H9 (cell line): ENCODE data around the gene COMT. TPM values are rescaled to one million over a fixed set of nuclear protein-coding genes. Genes with fewer than 3 reads are reported as not detected.

Experiments used
- DNase-seq: peaks from one replicate; pipeline ENCODE4 v3.0.0-alpha.2; 2017
- H2AFZ ChIP-seq: one replicate; pipeline ENCODE4 v1.6.1; 2013; ENCODE audit warnings: mild to moderate bottlenecking, low read length, control low read depth, moderate library complexity
- H2AK5ac ChIP-seq: 2 replicates; pipeline ENCODE4 v1.6.1; 2013; ENCODE audit warnings: low read length, control low read depth, mixed read lengths; ENCODE audit not compliant: insufficient read length
- H2BK120ac ChIP-seq: one replicate; pipeline ENCODE4 v1.6.1; 2013; ENCODE audit warnings: low read depth, mild to moderate bottlenecking, low read length, control low read depth, inconsistent platforms; ENCODE audit not compliant: poor library complexity, severe bottlenecking
- H2BK12ac ChIP-seq: 2 replicates; pipeline ENCODE4 v1.6.1; 2013; ENCODE audit warnings: low read length, control low read depth, mixed read lengths, low read depth; ENCODE audit not compliant: insufficient read length
- H2BK15ac ChIP-seq: 2 replicates; pipeline ENCODE4 v1.6.1; 2013; ENCODE audit warnings: low read depth, low read length, control low read depth
- H2BK20ac ChIP-seq: one replicate; pipeline ENCODE4 v1.6.1; 2013; ENCODE audit warnings: low read depth, mild to moderate bottlenecking, low read length, control low read depth, inconsistent platforms; ENCODE audit not compliant: poor library complexity, severe bottlenecking
- H2BK5ac ChIP-seq: 2 replicates; pipeline ENCODE4 v1.6.1; 2013; ENCODE audit warnings: low read length, control low read depth, mixed read lengths; ENCODE audit not compliant: insufficient read length
- H3K14ac ChIP-seq: 2 replicates; pipeline ENCODE4 v1.6.1; 2013; ENCODE audit warnings: low read length, control low read depth; ENCODE audit not compliant: insufficient read depth
- H3K18ac ChIP-seq: 2 replicates; pipeline ENCODE4 v1.6.1; 2013; ENCODE audit warnings: low read depth, mild to moderate bottlenecking, mixed read lengths, low read length, control low read depth; ENCODE audit not compliant: insufficient read length
- H3K23ac ChIP-seq: 2 replicates; pipeline ENCODE4 v1.6.1; 2013; ENCODE audit warnings: low read length, control low read depth, mixed read lengths, low read depth; ENCODE audit not compliant: insufficient read length
- H3K23me2 ChIP-seq: 2 replicates; pipeline ENCODE4 v1.6.1; 2013; ENCODE audit warnings: low read depth, mild to moderate bottlenecking, mixed read lengths, low read length, control low read depth; ENCODE audit not compliant: insufficient read length, poor library complexity, severe bottlenecking
- H3K27ac ChIP-seq: 2 replicates; pipeline ENCODE4 v1.5.1; 2013; ENCODE audit warnings: low read length, control low read depth, mixed read lengths, low read depth; ENCODE audit not compliant: insufficient read length
- H3K27me3 ChIP-seq: 2 replicates; pipeline ENCODE4 v1.6.1; 2013; ENCODE audit warnings: low read length, control low read depth, inconsistent platforms; ENCODE audit not compliant: insufficient read depth
- H3K4ac ChIP-seq: 2 replicates; pipeline ENCODE4 v1.6.1; 2013; ENCODE audit warnings: low read depth, mild to moderate bottlenecking, control low read depth, inconsistent platforms, low read length, moderate library complexity
- H3K4me1 ChIP-seq: 2 replicates; pipeline ENCODE4 v1.6.1; 2013; ENCODE audit warnings: low read length, control low read depth, inconsistent platforms; ENCODE audit not compliant: insufficient read depth
- H3K4me2 ChIP-seq: 2 replicates; pipeline ENCODE4 v1.6.1; 2013; ENCODE audit warnings: low read length, control low read depth, mixed read lengths; ENCODE audit not compliant: insufficient read length, insufficient read depth
- H3K56ac ChIP-seq: 2 replicates; pipeline ENCODE4 v1.6.1; 2013; ENCODE audit warnings: low read depth, mild to moderate bottlenecking, mixed read lengths, low read length, control low read depth; ENCODE audit not compliant: insufficient read length
- H3K79me1 ChIP-seq: 2 replicates; pipeline ENCODE4 v1.6.1; 2013; ENCODE audit warnings: low read depth, mild to moderate bottlenecking, moderate library complexity, low read length, control low read depth, inconsistent platforms; ENCODE audit not compliant: insufficient read depth, poor library complexity, severe bottlenecking
- H3K79me2 ChIP-seq: 2 replicates; pipeline ENCODE4 v1.6.1; 2013; ENCODE audit warnings: low read length, control low read depth, inconsistent platforms; ENCODE audit not compliant: insufficient read depth
- H3K9ac ChIP-seq: 2 replicates; pipeline ENCODE4 v1.6.1; 2013; ENCODE audit warnings: low read length, control low read depth, mixed read lengths; ENCODE audit not compliant: insufficient read length; ENCODE audit errors: extremely low read depth
- H3K9me3 ChIP-seq: one replicate; pipeline ENCODE4 v1.6.1; 2013; ENCODE audit warnings: low read depth, low read length, inconsistent platforms; ENCODE audit not compliant: control insufficient read depth
- H3T11ph ChIP-seq: one replicate; pipeline ENCODE4 v1.6.1; 2013; ENCODE audit warnings: mild to moderate bottlenecking, low read length, control low read depth, inconsistent platforms
- H4K20me1 ChIP-seq: one replicate; pipeline ENCODE4 v1.6.1; 2013; ENCODE audit not compliant: control insufficient read depth, insufficient read length, insufficient read depth
- H4K5ac ChIP-seq: 2 replicates; pipeline ENCODE4 v1.6.1; 2013; ENCODE audit warnings: low read depth, mild to moderate bottlenecking, mixed read lengths, low read length, control low read depth; ENCODE audit not compliant: insufficient read length
- H4K8ac ChIP-seq: replicated peaks from 2 replicates; pipeline ENCODE4 v1.6.1; 2013; ENCODE audit warnings: low read length, control low read depth, mixed read lengths, low read depth; ENCODE audit not compliant: insufficient read length
- H4K91ac ChIP-seq: 2 replicates; pipeline ENCODE4 v1.6.1; 2013; ENCODE audit warnings: low read depth, mild to moderate bottlenecking, moderate library complexity, mixed read lengths, low read length, control low read depth; ENCODE audit not compliant: insufficient read length
- H3K27ac Mint-ChIP-seq, 3 experiments: 2 replicates in 2 of 3; 3 replicates in 1 of 3; pipeline ENCODE4 v1.8.0; 2020 to 2021; ENCODE audit warnings: mixed read lengths in 3 of 3, mild to moderate bottlenecking in 1 of 3, moderate library complexity in 1 of 3
- H3K27me3 Mint-ChIP-seq: 2 replicates; pipeline ENCODE4 v1.8.0; 2021; ENCODE audit warnings: low read depth, mild to moderate bottlenecking, moderate library complexity, mixed read lengths
- H3K36me3 Mint-ChIP-seq, 3 experiments: 2 replicates in 2 of 3; 3 replicates in 1 of 3; pipeline ENCODE4 v1.8.0; 2020 to 2021; ENCODE audit warnings: low read depth in 3 of 3, mixed read lengths in 3 of 3; ENCODE audit not compliant: insufficient read depth in 1 of 3
- H3K4me1 Mint-ChIP-seq, 2 experiments: 2 replicates each; pipeline ENCODE4 v1.8.0; 2020; ENCODE audit warnings: mixed read lengths in 2 of 2
- H3K4me3 Mint-ChIP-seq, 2 experiments: 2 replicates in 1 of 2; 3 replicates in 1 of 2; pipeline ENCODE4 v1.8.0; 2020 to 2021; ENCODE audit warnings: mild to moderate bottlenecking in 2 of 2, mixed read lengths in 2 of 2, moderate library complexity in 1 of 2
- H3K9me3 Mint-ChIP-seq, 2 experiments: 2 replicates in 1 of 2; 3 replicates in 1 of 2; pipeline ENCODE4 v1.8.0; 2020; ENCODE audit warnings: mild to moderate bottlenecking in 2 of 2, mixed read lengths in 2 of 2, moderate library complexity in 1 of 2
- WGBS: extraction: QIAGEN DNeasy Blood & Tissue Kit; methylation state at CpG from one replicate; pipeline ENCODE4 v1.1.7; 2013; ENCODE audit warnings: missing lambda C conversion rate, low lambda C conversion rate, mixed read lengths; ENCODE audit not compliant: insufficient read length; ENCODE audit errors: extremely low coverage; 5-methylcytosine and 5-hydroxymethylcytosine counted together
- total RNA-seq: library from RNA; stranded (reverse); gene quantifications from 2 replicates; pipeline ENCODE4 v1.2.1, GENCODE V29; 2021
- TF ChIP-seq, protein P1 (sequence below): fragments of 200-600 bp; sonication (generic); conservative IDR thresholded peaks from 3 replicates; pipeline ENCODE4 v1.8.0; 2021; ENCODE audit warnings: antibody characterized with exemption, mild to moderate bottlenecking

Gene COMT
- total RNA-seq, 1 experiment from 2014 or later = 42.2 TPM

DNA sequence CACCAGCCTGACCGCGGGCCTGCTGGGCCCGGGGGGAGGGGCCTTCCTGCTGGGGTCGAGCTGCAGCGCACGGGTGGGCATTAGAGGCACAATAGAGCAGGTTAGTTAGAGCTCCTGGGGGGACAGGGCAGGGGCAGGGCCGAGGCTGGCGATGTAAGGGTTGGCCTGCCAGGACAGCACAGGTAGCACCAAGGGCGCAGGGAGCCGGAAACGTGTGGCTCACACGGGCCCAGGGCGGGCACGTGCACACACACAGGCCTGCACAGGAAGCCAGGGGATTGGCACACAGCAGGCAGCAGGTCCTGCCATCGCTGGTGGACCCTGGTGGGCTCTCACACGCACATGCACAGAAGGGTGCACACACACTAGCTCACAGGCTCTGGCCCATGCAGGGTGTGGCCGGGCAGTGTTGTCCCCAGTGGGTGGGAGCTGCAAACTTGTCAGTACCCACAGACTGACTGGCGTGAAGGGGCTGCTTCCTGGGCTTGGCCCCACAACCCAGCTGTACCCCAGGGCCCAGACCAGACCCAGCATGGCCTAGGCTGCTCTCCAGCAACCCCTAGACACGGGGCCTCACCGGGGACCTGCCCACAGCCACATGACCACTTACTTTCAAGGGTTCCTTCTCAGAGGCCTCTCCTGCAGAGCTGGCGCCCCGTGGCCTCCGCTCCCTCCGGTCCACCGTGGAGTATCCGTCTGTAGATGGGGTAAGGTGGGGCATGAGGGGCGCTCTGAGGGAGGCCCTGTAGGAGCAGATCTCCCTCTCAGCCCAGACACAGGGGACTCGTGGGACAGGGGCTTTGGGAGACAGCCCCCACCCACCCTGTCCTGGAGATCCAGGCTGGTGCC, 29.9 kb downstream of the COMT start:
- Histone ChIP-seq H3K27me3 (no peaks in the 10 kb centered on the region), H3K14ac (no peak overlapping the region), H2BK15ac (no peak overlapping the region), H3K4me2 (no peak overlapping the region), H2BK20ac (no peak overlapping the region), H3K9ac (no peak overlapping the region), H2BK5ac (no peak overlapping the region), H3K23ac (no peak overlapping the region), H4K8ac (no peak overlapping the region), H2BK12ac (no peak overlapping the region), H2BK120ac (no peak overlapping the region), H4K20me1 (no peaks in the 10 kb centered on the region), H3K4ac (no peak overlapping the region), H3K18ac (no peak overlapping the region), H3K9me3 (no peaks in the 10 kb centered on the region), H4K91ac (no peak overlapping the region), H4K5ac (no peak overlapping the region), H3K56ac (no peak overlapping the region), H3K4me1 (no peaks in the 10 kb centered on the region; the same call in 1 of the 2 replicates), H3K27ac (no peak overlapping the region), H2AK5ac (no peak overlapping the region), H3K23me2 (no peaks in the 10 kb centered on the region), H3T11ph (no peak overlapping the region), H3K79me1 (no peaks in the 10 kb centered on the region), H3K79me2 (no peaks in the 10 kb centered on the region), H2AFZ (no peak overlapping the region)
- TF ChIP-seq, protein P1, sequence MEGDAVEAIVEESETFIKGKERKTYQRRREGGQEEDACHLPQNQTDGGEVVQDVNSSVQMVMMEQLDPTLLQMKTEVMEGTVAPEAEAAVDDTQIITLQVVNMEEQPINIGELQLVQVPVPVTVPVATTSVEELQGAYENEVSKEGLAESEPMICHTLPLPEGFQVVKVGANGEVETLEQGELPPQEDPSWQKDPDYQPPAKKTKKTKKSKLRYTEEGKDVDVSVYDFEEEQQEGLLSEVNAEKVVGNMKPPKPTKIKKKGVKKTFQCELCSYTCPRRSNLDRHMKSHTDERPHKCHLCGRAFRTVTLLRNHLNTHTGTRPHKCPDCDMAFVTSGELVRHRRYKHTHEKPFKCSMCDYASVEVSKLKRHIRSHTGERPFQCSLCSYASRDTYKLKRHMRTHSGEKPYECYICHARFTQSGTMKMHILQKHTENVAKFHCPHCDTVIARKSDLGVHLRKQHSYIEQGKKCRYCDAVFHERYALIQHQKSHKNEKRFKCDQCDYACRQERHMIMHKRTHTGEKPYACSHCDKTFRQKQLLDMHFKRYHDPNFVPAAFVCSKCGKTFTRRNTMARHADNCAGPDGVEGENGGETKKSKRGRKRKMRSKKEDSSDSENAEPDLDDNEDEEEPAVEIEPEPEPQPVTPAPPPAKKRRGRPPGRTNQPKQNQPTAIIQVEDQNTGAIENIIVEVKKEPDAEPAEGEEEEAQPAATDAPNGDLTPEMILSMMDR = no peak
- WGBS = no CpG with 5 or more reads among the region's 28 CpGs
- Mint-ChIP-seq H3K4me3 (no peak overlapping the region; a peak in 1 of 5 replicates), H3K27me3 (no peaks in the 10 kb centered on the region), H3K4me1 (peaks cover 17 to 23% of the 10 kb centered on the region in 2 experiments), H3K27ac (no peak overlapping the region), H3K36me3 (peaks cover 7 to 45% (median 36%) of the 10 kb centered on the region in 3 experiments), H3K9me3 (no peaks in the 10 kb centered on the region; a peak in 1 of 5 replicates)
- DNase-seq = no peak
